Fibroblast of the conjunctiva (primary cell): ENCODE data around the gene RAPH1.
A peak's percentile ranks its signal among the peaks of the same experiment; 100 is the strongest.

Experiments
- DNase-seq: peaks from one replicate; pipeline ENCODE4 v3.0.0-alpha.2; 2010; ENCODE audit warnings: low read depth

The RAPH1 gene

GRCh38 chr2:203489531-203489930, 45.6 kb downstream of the RAPH1 start:
- DNase-seq: no peak

GRCh38 chr2:203484266-203485112, 50.6 kb downstream of the RAPH1 start:
- peak; percentile 29 for DNase-seq

- DNase-seq: no peak
Observed at GRCh38 chr2:203480623-203481022, 54.5 kb downstream of the RAPH1 start.

- DNase-seq: no peak
Observed at GRCh38 chr2:203476881-203477280, 58.2 kb downstream of the RAPH1 start.

GRCh38 chr2:203471323-203471722, 63.8 kb downstream of the RAPH1 start:
- no peak for DNase-seq

GRCh38 chr2:203470371-203470770, 64.7 kb downstream of the RAPH1 start:
- DNase-seq: no peak

- no peak for DNase-seq
Observed at GRCh38 chr2:203469546-203469945, 65.6 kb downstream of the RAPH1 start.

GRCh38 chr2:203463266-203463678, 71.8 kb downstream of the RAPH1 start:
- peak; percentile 60 for DNase-seq

GRCh38 chr2:203462308-203462707, 72.8 kb downstream of the RAPH1 start:
- DNase-seq: no peak

GRCh38 chr2:203461746-203462145, 73.4 kb downstream of the RAPH1 start:
- no peak for DNase-seq

- no peak for DNase-seq
Observed at GRCh38 chr2:203455209-203455608, 79.9 kb downstream of the RAPH1 start.

- DNase-seq: peak; percentile 70
Observed at GRCh38 chr2:203453858-203454451, 81.1 kb downstream of the RAPH1 start.

GRCh38 chr2:203451689-203452088, 83.4 kb downstream of the RAPH1 start:
- no peak for DNase-seq

- no peak for DNase-seq
Observed at GRCh38 chr2:203451011-203451410, 84.1 kb downstream of the RAPH1 start.

- DNase-seq: no peak
Observed at GRCh38 chr2:203450561-203450960, 84.5 kb downstream of the RAPH1 start.

- DNase-seq: no peak
Observed at GRCh38 chr2:203446780-203447179, 88.3 kb downstream of the RAPH1 start.

GRCh38 chr2:203446071-203446481, 89.0 kb downstream of the RAPH1 start:
- DNase-seq: no peak

- DNase-seq: no peak
Observed at GRCh38 chr2:203444738-203445137, 90.4 kb downstream of the RAPH1 start.

GRCh38 chr2:203442463-203442862, 92.6 kb downstream of the RAPH1 start:
- DNase-seq: no peak

- no peak for DNase-seq
Observed at GRCh38 chr2:203441463-203441862, 93.6 kb downstream of the RAPH1 start.

- DNase-seq: no peak
Observed at GRCh38 chr2:203440671-203441070, 94.4 kb downstream of the RAPH1 start.

GRCh38 chr2:203438528-203438927, 96.6 kb downstream of the RAPH1 start:
- DNase-seq: no peak

- no peak for DNase-seq
Observed at GRCh38 chr2:203437511-203437910, 97.6 kb downstream of the RAPH1 start.

GRCh38 chr2:203436496-203436895, 98.6 kb downstream of the RAPH1 start:
- DNase-seq: no peak
